Muscle of arm (tissue), 12 donors: ENCODE data around the gene CRYZL1. TPM values are rescaled to one million over a fixed set of nuclear protein-coding genes. Genes with fewer than 3 reads are reported as not detected.

Source experiments
- DNase-seq: peaks from one replicate; pipeline ENCODE4 v3.0.0-alpha.2; 2013
- polyA plus RNA-seq, 12 donors: library from polyadenylated mRNA; unstranded; fragments of 120-200 nt; gene quantifications; one replicate each; pipeline ENCODE4 v1.2.1, GENCODE V29; 2013; ENCODE audit not compliant: insufficient read length in 12 of 12

Gene CRYZL1
- polyA plus RNA-seq, 12 donors = 27.8 to 58.8 (median 39.4) TPM; not detected in 1

DNA sequence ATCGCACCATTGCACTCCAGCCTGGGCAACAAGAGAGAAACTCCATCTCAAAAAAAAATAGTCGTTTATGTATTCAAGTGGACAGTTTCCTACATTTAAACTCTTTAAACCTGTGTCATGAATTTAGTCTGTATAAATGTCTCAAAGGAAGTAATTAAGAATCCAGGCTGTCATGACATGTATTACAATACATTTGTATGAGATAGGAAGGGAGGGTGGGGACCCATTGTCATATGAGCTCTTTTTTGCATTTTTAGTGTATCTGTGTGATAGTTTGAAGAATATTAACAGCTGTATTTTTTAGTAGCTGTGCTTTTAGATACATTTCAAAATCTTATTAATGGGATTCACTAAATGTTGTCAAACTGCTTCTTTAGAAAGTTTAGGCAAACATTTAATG lies 73.1 kb downstream of the CRYZL1 start:
- DNase-seq = no peak

DNA sequence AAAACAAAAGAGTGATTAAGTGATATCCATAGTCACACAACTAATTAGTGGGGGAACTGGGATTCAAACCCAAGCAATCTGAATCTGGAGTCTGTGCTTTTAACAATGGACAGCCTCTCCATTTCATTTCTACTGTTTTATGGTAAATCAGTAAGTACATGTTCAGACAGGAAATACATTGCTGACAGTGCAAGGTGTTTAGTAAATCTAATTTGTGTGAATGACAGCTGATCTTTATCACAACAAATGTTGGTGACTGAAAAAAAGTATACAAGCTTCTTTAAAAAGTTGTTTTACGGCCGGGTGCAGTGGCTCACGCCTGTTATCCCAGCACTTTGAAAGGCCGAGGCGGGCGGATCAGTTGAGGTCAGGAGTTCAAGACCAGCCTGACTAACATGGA lies 73.6 kb downstream of the CRYZL1 start:
- DNase-seq = no peak

DNA sequence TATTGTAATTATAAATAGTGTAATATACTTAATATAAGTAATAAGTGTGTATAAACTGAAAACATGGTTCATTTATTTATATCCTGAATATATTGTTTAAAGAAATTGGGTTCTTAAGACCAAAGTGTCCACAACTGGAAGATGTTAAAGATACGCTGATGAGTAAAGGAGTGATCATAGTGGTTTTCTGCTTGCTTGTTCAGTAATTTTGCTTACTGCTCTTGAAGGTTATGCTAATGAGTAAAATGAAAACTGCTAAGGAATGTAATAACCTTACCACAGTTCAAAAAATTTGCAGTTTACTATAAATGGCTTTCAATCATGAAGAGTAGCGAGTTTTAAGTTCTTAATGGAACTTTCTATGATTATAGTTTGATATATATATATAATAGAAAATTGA lies 75.0 kb downstream of the CRYZL1 start:
- DNase-seq = no peak

DNA sequence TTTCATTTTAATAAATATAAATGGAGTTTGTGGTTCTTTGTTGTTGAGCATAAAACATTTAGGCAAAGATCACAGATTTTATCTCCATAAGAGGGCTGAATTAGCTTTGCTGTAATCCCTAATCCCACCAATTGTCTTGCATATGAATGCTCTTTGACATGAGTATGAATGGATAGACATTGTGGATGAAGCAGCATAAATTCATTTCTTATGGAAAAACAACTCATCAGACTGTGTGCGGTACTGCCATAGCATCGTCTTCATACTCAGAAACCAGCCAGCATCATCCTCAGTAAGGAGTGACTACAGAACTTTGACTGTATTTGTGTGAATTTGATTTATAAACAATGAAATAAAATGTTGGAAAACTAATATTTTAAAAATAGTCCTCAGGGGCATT lies 79.2 kb downstream of the CRYZL1 start:
- no peak for DNase-seq

DNA sequence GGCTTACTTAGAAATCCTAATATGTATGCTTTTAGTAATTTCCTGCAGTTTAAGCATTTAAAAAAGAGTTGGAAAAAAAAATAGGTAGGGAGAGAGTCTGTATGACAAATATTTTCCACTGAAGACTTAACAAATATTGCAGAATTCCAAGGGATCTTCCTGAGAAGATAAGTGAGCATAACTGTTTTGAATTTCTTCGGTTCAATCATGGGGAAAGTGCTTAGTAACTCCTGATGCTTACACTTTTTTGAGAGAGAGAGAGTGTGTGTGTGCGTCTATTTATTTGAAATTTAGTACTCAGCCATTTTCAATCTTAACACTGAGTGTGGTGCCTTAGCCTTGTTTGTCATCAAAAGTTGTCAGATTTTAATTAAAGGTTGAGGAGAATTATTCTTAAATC lies 80.2 kb downstream of the CRYZL1 start:
- no peak for DNase-seq

DNA sequence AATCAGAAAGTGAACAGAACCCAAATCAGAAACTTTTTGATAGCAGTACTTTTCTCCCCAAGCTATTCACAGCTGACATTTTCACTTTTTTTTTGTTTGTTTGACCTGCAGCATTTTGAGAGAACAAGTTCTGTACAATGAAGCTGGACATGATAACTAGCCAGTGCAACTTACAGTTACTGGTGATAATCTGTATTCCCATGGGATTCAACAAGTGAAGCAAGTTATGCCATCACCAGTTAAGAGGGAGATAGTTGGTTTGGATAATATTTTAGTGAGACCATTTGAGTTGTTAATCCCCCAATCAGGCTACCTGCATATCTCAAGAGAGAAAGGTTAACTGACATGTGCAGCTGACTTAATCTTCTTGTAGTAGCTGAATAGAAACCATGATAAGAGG lies 80.6 kb downstream of the CRYZL1 start:
- DNase-seq = no peak

DNA sequence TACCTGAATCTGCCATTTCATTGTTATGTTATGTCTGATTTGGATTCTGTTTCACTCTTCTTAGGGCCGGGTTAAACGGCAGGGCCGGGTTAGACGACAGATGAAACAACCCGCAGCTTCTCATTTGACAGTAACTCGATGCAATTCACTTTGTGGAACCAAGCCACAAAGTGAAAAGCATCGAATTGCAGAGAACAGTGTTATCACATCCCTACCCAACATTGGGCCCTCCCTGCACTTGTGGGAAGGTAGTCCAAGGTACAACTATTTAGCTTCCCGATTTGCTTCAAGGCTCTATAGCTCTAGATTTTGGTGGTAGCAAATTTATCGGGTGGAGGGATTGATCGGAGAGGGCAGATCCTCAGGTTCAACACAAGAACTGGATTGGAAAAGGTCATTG lies 81.7 kb downstream of the CRYZL1 start:
- DNase-seq = no peak

DNA sequence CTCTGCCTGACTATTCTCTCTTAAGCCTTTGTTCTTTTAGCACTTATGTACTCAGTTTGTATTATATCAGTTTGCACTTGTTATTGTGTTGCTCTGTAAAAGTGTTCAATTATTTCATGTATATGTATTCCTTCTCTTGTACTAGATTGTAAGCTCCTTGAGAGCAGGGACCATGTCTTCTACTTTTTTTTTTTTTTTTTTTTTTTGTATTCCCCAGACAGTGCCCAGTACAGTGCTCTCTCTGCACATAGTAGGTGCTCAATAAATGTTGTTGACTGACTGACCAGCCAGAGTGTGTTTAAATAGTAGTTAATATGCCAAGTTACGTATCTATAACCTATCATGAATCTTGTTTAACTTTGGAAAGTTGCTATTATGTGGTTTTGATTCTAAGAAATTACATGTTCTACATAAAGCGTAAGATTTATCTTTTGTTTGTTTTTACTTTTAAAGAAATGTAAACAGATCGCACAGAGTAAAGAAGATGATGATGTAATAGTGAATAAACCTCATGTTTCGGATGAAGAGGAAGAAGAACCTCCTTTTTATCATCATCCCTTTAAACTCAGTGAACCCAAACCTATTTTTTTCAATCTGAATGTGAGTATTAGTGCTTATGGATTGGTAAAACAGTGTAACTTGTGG lies 82.6 kb downstream of the CRYZL1 start:
- DNase-seq = no peak

DNA sequence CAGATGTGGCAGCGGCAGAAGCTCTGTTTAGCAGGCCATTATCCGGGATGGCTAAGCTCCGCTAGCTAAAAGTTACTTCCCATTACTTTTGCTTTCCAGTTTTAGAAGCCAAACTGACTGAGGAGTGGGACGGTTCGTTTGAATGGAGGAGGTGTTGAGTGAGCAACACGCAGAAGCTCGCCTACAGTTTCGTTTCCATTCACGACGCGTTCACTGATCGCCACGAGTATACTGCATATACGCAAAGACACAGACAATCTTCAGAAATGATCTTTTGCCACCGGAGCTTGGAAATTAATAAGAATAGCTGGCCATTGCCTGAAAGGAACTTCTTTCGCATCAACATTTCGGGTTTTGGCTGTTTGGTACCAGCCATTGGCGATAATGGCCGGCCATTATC lies 84.1 kb downstream of the CRYZL1 start:
- DNase-seq = no peak

DNA sequence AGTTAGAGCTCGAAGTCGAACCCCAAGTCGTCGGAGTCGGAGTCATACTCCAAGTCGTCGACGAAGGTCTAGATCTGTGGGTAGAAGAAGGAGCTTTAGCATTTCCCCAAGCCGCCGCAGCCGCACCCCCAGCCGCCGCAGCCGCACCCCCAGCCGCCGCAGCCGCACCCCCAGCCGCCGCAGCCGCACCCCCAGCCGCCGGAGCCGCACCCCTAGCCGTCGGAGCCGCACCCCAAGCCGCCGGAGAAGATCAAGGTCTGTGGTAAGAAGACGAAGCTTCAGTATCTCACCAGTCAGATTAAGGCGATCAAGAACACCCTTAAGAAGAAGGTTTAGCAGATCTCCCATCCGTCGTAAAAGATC lies 86.6 kb downstream of the CRYZL1 start:
- DNase-seq = no peak

DNA sequence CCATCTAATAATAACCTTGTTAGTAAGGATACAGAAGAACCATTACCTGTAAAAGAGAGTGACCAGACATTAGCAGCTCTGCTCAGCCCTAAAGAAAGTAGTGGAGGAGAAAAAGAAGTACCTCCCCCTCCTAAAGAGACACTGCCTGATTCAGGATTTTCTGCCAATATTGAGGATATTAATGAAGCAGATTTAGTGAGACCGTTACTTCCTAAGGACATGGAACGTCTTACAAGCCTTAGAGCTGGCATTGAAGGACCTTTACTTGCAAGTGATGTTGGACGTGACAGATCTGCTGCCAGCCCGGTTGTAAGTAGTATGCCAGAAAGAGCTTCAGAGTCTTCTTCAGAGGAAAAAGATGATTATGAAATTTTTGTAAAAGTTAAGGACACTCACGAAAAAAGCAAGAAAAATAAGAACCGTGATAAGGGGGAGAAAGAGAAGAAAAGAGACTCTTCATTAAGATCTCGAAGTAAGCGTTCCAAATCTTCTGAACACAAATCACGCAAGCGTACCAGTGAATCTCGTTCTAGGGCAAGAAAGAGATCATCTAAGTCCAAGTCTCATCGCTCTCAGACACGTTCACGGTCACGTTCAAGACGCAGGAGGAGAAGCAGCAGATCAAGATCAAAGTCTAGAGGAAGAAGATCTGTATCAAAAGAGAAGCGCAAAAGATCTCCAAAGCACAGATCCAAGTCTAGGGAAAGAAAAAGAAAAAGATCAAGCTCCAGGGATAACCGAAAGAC lies 87.1 kb downstream of the CRYZL1 start:
- DNase-seq = no peak

DNA sequence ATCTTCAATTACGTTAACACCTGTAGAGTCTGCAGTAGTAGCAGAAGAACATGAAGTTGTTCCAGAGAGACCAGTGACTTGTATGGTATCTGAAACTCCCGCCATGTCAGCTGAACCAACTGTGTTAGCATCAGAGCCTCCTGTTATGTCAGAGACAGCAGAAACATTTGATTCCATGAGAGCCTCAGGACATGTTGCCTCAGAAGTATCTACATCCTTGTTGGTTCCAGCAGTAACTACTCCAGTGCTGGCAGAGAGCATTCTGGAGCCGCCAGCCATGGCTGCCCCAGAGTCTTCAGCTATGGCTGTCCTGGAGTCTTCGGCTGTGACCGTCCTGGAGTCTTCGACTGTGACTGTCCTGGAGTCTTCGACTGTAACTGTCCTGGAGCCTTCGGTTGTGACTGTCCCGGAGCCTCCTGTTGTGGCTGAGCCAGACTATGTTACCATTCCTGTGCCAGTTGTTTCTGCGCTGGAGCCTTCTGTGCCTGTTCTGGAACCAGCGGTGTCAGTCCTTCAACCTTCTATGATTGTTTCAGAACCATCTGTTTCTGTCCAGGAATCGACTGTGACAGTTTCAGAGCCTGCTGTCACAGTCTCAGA lies 88.4 kb downstream of the CRYZL1 start:
- DNase-seq = no peak

DNA sequence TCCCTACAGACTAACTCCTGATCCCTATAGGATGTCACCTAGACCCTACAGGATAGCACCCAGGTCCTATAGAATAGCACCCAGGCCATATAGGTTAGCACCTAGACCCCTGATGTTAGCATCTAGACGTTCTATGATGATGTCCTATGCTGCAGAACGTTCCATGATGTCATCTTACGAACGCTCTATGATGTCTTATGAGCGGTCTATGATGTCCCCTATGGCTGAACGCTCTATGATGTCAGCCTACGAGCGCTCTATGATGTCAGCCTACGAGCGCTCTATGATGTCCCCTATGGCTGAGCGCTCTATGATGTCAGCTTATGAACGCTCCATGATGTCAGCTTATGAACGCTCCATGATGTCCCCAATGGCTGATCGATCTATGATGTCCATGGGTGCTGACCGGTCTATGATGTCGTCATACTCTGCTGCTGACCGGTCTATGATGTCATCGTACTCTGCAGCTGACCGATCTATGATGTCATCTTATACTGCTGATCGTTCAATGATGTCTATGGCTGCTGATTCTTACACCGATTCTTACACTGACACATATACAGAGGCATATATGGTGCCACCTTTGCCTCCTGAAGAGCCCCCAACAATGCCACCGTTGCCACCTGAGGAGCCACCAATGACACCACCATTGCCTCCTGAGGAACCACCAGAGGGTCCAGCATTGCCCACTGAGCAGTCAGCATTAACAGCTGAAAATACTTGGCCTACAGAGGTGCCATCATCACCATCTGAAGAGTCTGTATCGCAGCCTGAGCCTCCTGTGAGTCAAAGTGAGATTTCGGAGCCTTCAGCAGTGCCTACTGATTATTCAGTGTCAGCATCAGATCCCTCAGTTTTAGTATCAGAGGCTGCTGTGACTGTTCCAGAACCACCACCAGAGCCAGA lies 89.2 kb downstream of the CRYZL1 start:
- DNase-seq = no peak

DNA sequence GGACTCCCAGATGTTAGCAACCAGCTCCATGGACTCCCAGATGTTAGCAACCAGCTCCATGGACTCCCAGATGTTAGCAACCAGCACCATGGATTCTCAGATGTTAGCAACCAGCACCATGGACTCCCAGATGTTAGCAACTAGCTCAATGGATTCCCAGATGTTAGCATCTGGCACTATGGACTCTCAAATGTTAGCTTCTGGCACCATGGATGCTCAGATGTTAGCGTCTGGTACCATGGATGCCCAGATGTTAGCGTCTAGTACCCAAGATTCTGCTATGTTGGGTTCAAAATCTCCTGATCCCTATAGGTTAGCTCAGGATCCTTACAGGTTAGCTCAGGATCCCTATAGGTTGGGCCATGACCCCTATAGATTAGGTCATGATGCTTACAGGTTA lies 89.9 kb downstream of the CRYZL1 start:
- DNase-seq = no peak

DNA sequence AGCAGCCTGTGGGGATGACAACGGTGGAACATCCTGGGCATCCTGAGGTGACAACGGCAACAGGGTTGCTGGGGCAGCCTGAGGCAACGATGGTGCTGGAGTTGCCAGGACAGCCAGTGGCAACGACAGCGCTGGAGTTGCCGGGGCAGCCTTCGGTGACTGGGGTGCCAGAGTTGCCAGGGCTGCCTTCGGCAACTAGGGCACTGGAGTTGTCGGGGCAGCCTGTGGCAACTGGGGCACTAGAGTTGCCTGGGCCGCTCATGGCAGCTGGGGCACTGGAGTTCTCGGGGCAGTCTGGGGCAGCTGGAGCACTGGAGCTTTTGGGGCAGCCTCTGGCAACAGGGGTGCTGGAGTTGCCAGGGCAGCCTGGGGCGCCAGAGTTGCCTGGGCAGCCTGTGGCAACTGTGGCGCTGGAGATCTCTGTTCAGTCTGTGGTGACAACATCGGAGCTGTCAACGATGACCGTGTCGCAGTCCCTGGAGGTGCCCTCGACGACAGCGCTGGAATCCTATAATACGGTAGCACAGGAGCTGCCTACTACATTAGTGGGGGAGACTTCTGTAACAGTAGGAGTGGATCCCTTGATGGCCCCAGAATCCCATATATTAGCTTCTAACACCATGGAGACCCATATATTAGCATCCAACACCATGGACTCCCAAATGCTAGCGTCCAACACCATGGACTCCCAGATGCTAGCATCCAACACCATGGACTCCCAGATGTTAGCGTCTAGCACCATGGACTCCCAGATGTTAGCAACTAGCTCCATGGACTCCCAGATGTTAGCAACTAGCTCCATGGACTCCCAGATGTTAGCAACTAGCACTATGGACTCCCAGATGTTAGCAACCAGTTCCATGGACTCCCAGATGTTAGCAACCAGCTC lies 90.5 kb downstream of the CRYZL1 start:
- no peak for DNase-seq

DNA sequence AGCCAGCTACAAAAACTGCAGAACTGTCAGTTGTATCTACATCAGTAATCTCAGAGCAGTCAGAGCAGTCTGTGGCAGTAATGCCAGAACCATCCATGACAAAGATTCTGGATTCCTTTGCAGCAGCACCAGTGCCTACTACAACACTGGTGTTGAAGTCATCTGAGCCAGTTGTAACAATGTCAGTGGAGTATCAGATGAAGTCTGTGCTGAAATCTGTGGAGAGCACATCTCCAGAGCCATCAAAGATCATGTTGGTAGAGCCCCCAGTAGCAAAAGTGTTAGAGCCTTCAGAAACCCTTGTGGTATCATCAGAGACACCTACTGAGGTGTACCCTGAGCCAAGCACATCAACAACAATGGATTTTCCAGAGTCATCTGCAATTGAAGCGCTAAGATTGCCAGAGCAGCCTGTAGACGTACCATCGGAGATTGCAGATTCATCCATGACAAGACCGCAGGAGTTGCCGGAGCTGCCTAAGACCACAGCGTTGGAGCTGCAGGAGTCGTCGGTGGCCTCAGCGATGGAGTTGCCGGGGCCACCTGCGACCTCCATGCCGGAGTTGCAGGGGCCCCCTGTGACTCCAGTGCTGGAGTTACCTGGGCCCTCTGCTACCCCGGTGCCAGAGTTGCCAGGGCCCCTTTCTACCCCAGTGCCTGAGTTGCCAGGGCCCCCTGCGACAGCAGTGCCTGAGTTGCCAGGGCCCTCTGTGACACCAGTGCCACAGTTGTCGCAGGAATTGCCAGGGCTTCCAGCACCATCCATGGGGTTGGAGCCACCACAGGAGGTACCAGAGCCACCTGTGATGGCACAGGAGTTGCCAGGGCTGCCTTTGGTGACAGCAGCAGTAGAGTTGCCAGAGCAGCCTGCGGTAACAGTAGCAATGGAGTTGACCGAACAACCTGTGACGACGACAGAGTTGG lies 91.4 kb downstream of the CRYZL1 start:
- DNase-seq = no peak

DNA sequence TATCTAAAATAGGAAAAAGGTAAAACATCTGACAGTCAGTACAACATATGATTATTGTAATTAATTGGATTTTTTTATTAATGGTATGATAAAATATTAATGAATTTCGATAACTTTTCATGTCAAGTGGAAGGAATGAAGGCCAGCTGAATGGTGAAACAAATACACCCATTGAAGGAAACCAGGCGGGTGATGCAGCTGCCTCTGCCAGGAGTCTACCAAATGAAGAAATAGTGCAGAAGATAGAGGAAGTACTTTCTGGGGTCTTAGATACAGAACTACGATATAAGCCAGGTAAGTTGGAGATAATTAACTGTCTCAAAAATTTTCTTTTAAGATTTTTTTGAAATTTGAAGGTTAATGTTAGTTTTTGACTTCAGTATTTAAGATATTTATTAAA lies 95.5 kb downstream of the CRYZL1 start:
- no peak for DNase-seq

DNA sequence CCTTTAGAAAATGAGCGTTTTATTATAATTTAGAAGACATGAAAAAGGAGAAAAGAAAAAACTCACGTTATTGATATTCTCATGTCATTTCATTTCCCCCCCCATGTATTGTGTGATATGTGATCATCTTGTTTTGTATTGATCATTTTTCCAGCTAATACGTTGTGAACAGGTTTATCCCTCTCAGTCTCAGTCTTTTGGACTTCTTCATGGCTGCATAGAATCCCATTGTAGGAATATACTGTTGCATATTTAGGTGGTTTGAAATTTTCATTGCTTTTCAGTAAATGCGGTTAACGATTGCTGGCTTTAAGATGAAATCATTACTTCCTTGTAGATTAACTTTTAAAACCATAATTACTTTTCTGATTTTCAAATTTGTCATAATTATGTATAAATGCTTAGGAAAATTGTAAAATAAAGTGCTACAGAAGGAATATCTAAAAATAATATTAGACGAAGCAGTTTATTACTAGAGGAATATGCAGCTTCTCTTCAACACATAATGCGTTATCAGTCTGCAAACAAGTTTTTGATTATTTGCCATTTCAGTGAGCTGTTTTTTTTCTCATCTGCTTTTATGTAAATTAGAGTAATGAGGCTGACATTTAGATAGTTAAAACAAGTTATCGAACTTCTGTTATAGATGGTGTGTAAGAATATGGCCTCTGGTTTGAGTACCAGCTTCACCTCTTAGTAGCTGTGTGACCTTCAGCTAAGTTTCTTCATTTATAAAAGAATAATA lies 96.9 kb downstream of the CRYZL1 start:
- no peak for DNase-seq

DNA sequence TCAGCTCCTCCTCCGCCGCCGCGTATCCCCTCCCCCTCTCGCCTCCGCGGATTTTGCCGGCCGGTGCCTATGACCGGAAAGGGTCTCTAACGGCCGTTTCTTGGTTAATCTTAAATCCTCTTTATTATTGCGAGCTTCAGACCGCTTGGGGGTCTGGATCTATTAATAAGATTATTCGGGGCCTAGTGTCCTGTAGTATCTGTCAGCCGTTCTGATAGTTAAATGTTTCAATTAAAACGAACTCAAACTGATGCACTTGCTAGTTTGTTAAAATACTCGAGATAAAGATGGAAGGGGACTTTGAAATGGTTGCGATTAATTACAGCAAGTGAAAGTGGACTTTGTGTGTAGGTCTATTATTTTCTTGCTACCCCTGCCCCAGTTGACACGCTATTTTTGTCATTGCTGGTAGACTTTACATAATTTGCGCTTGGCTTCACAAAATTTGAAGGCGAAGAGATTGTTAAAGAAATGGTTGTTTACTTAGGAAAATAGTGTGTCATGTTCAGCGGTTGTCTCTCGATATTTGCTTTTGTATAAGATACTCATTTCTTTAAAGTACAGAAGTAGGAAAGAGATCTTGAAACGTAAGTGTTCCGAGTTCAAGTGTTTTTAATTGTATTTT lies 97.9 kb downstream of the CRYZL1 start:
- no peak for DNase-seq
